GM19324 (cell line): ENCODE measurements around the gene EFCAB3.
A peak's percentile ranks its signal among the peaks of the same experiment; 100 is the strongest.
"Not testable (repeated sequence)": the region's sequence is repeated elsewhere in the genome, so short reads cannot be mapped to it uniquely, and the experiment has no call there.

Experiments
- ATAC-seq: cut with Tn5 transposase; IDR thresholded peaks from one replicate; pipeline ENCODE4 v1.9.1; 2021; ENCODE audit warnings: mild to moderate bottlenecking, moderate library complexity; ENCODE audit not compliant: unreplicated experiment, low FRiP score

Gene EFCAB3

DNA sequence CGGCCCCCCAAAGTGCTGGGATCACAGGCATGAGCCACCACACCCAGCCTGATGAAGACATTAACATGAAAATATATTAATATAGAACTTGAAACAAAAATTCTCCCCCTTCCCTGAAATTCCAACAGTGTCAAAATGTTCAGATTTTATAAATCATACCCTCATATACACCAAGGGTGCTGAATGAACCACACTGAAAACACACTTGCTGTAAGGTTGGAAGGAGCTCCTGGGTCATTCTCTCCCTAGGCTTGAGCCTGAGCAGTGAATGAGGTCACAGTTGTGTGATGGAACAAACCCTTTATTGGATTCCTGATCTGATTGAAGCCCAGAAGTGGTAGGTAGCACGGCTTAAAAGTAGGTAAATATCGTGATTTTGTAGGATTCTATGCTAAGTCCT, at the start of gene EFCAB3:
Gene EFCAB3, plus strand, starts transcription at position 301 of the 400 bp plus-strand sequence. CDS start 2,427 bp downstream, outside the sequence.
- no peak for ATAC-seq

DNA sequence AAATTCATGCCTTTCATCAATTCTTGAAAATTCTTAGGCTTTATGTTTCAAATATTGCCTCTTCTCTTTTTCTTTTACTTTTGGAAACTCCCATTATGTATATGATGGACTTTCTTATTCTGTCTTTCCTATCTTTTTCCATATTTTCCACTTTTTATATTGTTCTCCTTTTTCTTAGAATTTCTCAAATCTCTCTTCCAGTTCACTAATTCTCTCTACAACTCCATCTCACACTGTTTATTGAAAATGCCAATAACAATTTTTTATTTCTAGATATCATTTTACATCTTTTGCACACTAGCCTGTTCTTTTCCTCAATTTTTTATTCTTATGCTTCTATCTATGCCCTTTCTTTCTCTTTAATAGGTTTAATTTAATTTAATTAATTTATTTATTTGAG, 43.8 kb upstream of the EFCAB3 start:
- no peak for ATAC-seq

DNA sequence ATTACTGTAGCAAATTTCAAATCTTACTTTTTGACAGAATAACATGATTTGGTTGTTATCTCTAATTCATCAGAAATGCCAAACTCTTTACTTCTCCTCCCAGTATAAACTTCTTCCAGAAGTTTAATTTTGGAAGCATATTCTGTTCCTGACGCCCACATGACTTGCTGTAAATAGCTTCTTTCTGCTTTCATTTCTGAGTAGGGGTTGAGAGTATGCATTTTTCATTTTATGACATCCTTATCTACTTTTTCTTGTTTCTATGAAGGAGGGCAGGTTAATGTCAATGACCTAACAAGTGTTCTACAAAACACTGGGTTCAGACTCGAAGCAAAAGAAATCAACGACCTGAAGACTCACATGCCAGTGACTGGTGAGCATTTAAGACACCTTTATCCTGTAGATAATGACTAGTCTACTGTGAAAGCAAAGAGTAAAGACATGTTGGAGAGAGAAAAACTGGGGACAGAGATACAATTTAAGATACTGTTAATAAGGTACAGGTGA, 36.5 kb upstream of the EFCAB3 start:
- no peak for ATAC-seq

DNA sequence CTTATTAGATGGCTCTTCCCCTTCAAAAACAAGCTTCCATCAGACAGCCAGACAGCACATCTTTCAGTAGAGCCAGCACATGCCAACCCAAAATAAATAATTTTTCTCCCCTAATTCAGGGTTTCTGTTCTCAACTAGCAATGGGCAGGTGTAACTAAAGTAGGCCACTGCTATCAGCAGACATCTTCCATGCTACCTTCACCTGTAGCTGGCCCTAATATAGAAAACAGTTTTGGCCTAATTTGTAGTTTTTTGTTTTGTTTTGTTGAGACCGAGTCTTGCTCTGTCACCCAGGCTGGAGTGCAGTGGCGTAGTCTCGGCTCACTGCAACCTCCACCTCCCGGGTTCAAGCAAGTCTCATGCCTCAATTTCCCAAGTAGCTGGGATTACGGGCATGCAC, 29.2 kb upstream of the EFCAB3 start:
- no peak for ATAC-seq

DNA sequence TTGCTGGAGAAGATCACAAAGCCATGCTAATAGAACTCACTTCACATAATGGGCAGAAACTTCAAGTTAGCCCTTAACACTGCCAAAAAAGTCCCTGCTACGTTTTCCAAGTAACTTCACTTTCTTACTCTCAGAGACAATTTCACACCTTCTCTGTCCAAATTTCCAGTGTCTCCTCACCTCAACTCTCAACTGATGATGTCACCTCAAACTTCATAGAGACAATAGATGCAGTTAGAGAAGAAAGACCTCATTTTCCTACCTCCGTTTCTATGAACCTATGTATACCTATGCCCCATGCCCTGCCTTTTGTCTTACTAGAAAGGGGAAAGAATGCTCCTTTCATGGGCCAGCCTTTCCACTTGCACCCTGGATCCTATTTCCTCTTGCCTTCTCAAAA, 14.2 kb upstream of the EFCAB3 start:
- ATAC-seq = no peak

DNA sequence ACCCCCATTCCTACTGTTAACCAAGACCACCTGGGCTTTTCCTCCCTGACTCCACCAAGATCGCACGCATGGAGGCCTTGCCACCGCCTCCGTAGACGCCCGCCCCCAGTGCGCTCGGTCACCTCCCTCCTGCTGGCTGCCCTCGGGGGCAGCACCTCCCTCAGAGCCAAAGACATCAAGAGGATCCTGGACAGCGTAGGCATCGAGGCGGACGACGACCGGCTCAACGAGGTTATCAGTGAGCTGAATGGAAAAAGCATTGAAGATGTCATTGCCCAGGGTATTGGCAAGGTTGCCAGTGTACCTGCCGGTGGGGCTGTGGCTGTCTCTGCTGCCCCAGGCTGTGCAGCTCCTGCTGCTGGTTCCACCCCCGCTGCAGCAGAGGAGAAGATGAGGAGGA, 1.2 kb downstream of the EFCAB3 start:
- ATAC-seq = no peak

DNA sequence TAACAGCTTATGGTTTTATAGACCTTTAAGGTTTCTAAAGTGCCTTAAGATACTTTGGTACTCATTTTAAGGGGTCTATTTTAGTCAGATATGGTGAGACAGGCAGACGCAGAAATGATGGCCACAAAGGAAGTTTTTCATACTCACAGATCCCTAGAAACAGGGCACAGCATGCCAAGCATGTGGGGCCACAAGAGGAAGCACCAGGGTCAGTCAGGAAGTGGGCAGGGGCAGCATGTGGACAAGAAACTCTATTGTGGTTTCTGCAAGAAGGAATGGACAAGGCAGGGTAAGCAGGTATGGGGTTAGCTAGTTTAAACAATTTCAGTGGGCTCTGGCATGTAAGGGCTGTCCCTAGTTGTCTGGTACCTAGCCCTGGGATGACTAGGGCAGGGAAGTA, 8.5 kb downstream of the EFCAB3 start:
- ATAC-seq = no peak

DNA sequence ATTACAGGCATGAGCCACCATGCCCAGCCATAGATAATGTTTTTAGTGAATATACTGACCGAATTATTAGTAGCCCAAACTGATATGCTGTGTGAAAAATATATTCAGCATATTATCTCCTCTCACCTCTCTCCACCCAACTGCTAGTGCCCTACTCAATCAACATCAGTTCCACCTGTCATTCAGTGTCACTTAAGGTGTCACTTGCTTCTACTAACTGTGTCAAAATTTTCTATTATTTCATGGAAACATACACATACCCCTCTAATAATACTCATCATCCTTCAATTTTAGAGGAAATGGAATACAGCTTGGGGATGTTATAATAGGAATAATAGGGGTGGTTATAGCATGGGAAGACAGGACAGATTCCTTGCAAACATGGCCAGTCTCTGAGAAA, 12.6 kb downstream of the EFCAB3 start:
- ATAC-seq = no peak

DNA sequence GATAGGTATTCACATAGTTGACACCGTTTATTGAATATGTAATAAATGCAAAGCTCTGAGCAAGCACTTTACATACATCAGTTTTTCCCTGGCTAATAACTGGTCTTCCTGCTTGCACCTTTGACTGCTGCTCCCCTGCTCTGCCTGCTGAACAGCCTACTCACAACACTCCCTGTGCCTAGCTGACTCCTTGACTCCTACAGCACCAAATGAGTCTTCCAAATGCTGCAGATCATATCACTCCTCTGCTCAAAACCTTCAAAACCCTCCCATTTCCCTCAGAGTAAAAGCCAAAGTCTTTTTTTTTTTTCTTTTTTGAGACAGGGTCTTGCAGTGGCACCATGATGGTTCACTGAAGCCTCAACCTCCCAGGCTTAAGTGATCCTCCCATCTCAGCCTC, 18.5 kb downstream of the EFCAB3 start:
- no peak for ATAC-seq

DNA sequence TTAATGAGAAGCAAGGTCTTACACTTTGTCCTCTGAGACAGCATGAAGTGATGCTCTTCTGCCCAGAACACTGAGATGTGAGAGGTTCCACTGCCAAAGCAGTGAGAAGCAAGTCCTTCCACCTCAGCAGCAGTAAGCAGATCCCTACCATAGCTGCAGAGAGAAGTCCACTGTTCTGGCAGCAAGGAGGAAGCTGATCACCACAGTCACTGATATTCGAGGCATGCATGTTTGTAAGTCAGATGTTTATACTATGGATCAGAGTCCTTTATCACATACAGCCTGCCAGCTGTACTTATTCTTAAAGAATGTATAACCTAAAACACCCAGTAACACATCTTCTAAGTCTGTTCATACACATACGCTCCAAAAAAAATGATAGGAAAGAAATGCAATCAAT, 25.1 kb downstream of the EFCAB3 start:
- ATAC-seq = no peak

DNA sequence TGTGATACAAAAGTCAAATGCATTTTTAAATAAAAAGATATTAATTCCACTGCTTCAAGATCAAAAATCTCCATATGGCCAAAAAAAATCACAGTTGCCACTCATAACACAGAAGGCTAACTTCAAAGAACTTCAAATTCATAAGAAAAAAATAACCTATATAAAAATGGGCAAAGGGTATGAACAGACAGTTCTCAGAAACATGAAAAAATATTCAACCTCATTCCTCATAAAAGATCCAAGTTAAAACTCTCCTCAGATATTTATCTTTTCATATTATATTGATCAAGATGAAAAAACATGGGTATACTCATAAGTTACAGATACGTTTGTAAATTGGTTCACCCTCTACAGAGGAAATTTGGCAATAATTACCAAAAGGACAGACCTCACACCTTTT, 32.7 kb downstream of the EFCAB3 start:
- not testable (repeated sequence) for ATAC-seq

DNA sequence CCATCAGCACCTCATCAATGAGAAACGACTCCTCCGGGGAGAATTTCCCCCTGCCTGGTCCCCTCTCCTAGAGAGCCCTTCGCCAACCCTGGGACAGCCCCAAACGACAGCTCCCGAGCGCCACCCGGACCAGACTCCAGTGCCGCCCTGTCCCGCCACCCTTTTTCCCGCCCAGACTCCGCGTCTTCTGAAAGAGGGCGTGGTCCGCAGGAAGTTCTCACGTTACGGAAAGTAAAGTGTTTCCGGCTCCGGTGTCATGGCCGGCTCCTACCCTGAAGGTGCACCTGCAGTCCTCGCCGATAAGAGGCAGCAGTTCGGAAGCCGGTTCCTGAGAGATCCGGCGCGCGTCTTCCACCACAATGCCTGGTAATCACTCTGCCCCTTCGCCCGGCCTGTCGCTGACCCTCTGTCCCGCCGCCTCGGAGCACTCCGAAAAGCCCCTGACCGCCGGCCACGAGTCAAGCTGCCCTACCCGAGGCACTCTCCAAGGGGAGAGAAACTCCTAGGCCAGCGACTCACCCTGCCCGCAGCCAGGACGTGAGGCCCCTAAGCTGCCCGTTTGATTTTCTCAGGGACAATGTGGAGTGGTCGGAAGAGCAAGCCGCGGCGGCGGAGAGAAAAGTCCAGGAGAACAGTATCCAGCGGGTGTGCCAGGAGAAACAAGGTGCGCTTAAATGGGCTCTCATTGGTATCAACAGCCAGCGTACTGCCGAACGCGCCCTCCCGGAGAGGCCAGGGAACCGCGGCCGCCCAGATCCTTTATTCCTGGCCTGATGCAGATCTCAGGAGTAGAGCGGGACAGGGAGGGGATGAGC, 43.5 kb downstream of the EFCAB3 start, which contains the start of gene METTL2A:
Gene METTL2A, plus strand, starts transcription at position 251 of the 815 bp plus-strand sequence. Its CDS starts 6 bp downstream, at position 257.
- peak; percentile 94 for ATAC-seq

DNA sequence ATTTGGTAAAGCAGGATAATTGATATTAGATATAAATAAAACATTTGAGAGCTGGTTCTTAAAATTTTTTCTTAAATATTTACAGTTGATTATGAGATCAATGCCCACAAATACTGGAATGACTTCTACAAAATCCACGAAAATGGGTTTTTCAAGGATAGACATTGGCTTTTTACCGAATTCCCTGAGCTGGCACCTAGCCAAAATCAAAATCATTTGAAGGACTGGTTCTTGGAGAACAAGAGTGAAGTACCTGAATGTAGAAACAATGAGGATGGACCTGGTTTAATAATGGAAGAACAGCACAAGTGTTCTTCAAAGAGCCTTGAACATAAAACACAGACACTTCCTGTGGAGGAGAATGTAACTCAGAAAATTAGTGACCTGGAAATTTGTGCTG, 45.9 kb downstream of the EFCAB3 start:
- not testable (repeated sequence) for ATAC-seq

DNA sequence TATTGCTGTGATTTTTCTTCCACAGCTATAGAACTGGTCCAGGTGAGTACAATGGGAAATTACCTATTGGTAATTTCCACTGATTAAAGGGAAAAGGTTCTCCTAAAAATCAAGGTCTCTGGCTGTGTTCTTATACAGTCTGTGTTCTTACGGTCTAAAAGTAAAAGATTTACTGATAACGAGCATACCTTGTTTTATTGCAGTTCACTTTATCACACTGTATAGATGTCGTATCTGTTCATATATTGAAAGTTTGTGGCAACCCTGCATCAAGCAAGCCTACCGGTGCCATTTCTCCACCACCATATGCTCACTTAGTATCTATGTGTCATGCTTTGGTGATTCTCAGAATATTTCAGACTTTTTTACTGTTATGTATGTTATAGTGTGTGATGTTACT, 54.9 kb downstream of the EFCAB3 start:
- not testable (repeated sequence) for ATAC-seq

DNA sequence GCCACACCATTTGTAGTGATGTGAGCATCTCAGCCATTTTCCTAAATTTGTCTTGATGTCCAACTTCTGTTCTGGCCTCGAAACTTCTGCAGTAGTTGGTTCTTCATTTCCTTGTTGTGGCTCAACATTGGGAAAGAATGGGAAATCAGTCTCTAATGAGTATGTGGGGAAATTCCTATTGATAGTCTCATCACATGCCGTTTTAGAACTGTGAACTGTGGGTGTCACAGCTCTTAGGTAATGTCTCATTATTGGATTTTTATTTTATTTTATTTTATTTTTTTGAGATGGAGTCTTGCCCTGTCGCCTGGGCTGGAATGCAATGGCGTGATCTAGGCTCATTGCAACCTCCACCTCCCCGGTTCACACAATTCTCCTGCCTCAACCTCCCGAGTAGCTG, 60.8 kb downstream of the EFCAB3 start:
- not testable (repeated sequence) for ATAC-seq

DNA sequence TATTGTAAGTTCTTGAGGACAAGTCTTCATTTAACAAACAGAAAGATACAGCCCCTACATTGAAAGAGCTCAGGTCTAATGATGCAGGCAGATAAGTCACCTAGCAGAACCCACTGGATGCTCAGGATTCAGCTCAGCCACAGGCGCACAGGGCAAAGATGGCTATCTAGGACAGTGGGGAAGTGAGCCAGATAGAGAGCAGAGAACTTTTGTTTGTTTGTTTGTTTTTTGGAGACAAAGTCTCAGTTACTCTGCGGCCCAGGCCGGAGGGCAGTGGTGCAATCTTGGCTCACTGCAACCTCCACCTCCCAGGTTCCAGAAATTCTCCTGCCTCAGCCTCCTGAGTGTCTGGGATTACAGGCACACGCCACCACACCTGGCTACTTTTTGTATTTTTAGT, 63.7 kb downstream of the EFCAB3 start:
- no peak for ATAC-seq

DNA sequence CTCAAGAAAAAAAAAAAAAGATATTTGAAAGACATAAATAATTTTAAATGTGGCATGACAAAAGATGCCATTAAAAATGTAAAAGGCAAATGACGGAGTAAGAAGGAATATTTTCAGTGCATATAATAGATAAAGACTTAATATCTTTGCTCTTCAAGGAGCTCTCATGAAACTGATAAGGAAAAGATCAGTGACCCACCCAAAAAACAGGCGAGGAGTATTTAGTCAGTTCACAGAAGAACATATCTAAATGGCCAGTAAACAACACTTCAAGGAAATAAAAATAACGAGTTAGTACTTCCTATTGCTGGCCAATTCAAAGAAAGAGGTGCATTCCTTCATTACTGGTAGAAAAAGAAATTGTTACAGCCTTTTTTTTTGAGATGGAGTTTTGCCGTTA, 65.4 kb downstream of the EFCAB3 start:
- not testable (repeated sequence) for ATAC-seq

DNA sequence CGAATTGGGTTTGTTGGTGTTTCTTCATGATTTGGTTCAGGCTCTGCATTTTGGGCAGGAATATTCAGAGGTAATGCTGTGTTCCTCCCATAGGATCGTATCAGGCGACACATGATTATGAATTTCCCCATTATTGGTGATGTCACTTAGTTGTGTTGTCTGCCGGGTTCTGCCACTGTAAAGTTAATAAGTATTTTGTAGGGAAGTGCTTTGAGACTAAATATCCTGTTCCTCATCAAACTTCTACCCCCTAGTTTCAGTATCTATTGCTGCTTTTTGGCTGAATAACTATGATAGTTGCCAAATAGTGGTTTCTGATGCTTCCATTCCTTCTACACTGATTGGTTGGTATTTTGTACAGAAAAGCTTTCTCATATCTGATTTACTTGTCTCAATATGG, 71.8 kb downstream of the EFCAB3 start:
- ATAC-seq = not testable (repeated sequence)

DNA sequence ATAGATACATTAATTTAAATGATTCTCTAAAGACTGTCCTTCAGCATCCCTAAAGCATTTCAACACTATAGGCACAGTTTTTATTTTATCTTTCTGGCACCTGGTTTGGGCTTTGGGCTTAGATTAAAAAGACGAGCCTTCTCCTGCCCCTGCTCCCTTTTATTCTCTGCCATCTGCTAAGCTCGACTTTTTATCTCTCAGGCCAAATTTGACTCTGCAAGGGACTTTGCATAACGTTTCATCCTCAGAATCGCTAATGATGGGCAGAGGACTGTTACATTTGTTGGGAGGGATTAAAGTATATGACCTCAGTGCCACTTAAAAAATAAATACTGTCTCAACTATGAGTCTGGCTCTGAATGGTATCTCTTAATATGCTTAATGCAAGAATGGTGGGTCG, 72.7 kb downstream of the EFCAB3 start:
- ATAC-seq = not testable (repeated sequence)

DNA sequence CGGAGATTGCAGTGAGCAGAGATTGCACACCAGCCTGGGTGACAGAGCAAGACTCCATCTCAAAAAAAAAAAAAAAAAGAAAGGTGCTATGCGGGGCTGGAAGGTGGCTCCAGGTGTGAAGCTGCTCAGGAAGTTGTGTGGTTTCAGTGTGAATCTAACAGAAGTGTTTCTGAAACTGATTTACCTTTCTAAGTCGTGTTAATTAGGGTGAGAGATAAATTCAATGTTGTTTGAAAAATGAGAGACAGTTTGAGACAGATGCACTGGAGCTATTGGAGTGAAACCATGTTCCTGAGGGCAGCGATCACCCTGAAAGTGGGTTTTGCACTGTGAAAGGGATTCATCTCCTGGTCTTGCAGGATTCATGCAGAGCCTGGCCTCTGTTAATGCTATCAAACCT, 73.3 kb downstream of the EFCAB3 start:
- ATAC-seq = peak; percentile 12

DNA sequence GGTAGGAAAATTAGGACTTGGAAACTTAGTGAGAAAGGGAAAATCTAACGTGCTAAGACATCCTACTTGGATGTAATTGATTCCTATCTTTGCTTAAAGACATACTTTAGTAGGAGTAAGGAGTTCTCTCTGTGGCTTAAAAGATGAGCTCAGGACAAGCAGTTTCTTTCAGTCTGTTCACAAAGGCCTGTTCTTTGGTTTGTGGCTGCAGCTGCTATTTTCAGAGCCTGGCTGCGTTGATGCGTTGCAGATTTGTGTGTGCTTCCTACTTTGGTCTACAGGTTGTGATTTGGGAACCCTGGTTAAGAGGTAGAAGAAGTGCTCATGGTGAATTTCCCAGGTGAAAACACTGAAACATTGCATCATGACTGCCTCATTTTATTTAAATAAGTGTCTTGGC, 73.8 kb downstream of the EFCAB3 start:
- ATAC-seq = peak; percentile 45

DNA sequence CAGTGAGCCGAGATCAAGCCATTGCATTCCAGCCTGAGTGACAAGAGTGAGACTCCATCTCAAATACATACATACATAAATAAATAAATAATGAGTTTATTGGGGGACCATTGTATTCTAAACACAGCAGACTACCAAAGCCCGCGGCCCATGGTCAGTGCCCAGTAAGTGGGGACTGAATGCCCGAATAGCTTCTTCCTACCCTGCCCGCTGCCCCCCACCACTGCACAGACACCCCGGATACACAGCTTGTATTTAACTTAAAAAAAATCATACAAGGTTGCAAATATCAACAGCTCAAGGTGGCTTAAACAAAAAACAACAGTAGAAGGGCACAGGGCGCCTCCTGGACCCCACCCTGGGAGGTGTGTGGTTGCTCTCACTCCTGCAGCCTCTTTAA, 75.7 kb downstream of the EFCAB3 start:
- no peak for ATAC-seq
